Prostate gland (tissue), 2 donors: Measurements from ENCODE around the gene CTPS1.

Source experiments
- POLR2A ChIP-seq: fragments of 450-650 bp; IDR thresholded peaks from one replicate; pipeline ENCODE4 v1.6.1; 2016; ENCODE audit warnings: antibody characterized with exemption, mild to moderate bottlenecking
- POLR2AphosphoS5 ChIP-seq: sonication (generic); formaldehyde crosslinking; IDR thresholded peaks from one replicate; pipeline ENCODE4 v1.6.1; 2017; ENCODE audit warnings: antibody characterized with exemption
- TF ChIP-seq, protein P1 (sequence below), 4 experiments: fragments of 200-600 bp in 2 of 4; fragments of 450-650 bp in 2 of 4; sonication (generic) in 2 of 4; IDR thresholded peaks; 1 replicate in 3 of 4; 2 replicates in 1 of 4; pipeline ENCODE4 v1.5.1; 2016 to 2019; ENCODE audit warnings: antibody characterized with exemption in 4 of 4, mild to moderate bottlenecking in 2 of 4, moderate library complexity in 2 of 4

DNA sequence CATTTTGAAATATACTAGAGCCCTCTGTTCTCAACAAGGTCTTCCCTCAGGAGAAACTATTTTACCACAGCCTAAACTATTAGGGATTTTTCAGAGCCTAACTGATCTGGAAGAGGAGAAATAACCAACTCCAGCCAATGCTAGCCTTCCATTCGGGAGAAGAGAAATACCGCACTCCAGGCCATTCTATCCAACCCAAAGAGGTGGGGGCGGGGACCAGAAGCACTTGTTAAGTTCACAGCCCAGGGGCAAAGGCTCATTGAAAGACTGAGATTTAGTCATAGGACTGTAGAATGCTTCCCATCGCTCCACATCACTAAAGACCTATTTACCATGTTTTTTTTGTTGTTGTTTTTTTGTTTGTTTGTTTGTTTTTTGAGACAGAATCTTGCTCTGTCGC, 77.4 kb downstream of the CTPS1 start:
- TF ChIP-seq, protein P1, sequence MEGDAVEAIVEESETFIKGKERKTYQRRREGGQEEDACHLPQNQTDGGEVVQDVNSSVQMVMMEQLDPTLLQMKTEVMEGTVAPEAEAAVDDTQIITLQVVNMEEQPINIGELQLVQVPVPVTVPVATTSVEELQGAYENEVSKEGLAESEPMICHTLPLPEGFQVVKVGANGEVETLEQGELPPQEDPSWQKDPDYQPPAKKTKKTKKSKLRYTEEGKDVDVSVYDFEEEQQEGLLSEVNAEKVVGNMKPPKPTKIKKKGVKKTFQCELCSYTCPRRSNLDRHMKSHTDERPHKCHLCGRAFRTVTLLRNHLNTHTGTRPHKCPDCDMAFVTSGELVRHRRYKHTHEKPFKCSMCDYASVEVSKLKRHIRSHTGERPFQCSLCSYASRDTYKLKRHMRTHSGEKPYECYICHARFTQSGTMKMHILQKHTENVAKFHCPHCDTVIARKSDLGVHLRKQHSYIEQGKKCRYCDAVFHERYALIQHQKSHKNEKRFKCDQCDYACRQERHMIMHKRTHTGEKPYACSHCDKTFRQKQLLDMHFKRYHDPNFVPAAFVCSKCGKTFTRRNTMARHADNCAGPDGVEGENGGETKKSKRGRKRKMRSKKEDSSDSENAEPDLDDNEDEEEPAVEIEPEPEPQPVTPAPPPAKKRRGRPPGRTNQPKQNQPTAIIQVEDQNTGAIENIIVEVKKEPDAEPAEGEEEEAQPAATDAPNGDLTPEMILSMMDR (IDR thresholded peaks at IDR 0.05): no peak
- no peak for TF ChIP-seq POLR2AphosphoS5
- no peak for TF ChIP-seq POLR2A
